Putamen (tissue), 1 donor: ENCODE measurements around the gene INPP4A.
A peak's percentile ranks its signal among the peaks of the same experiment; 100 is the strongest.

ENCODE experiments used
- DNase-seq: peaks from one replicate; pipeline ENCODE4 v3.0.0-alpha.2; 2016; ENCODE audit warnings: low spot score

INPP4A gene

DNA sequence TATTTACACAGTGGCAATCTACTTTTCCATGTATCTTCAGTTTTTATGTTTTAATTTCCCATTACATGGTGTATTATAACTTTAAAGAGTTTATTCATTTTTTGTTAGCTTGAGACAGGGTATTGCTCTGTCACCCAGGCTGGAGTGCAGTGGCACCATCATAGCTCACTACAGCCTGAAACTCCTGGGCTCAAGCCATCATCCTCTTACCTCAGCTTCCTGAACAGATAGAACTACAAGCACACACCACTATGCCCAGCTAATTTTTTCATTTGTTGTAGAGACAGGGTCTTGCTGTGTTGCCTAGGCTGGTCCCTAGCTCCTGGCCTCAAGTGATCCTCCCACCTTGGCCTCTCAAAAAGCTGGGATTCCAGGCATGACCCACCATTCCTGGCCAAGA lies 96.8 kb downstream of the INPP4A start:
- DNase-seq: no peak

- no peak for DNase-seq
Observed at GRCh38 chr2:98541906-98542305, 97.2 kb downstream of the INPP4A start.

- no peak for DNase-seq
Observed at GRCh38 chr2:98543214-98543613, 98.6 kb downstream of the INPP4A start.

DNA sequence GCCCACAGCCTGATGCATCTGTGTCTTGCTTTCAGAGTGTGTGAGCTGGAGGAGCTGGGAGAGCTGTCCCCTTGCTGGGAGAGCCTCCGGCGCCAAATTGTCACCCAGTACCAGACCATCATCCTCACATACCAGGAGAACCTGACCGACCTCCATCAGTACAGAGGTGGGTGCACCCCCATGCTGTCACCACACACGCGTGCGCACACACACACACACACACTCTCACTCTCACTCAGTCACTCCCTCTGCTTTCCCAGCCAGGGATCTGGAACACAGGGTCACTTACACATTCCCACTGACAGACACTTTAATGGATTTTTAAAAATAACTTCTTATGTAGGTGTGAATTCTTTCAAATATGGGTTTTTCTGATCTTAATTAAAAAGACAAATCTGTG lies 99.2 kb downstream of the INPP4A start:
- peak; percentile 58 for DNase-seq

DNA sequence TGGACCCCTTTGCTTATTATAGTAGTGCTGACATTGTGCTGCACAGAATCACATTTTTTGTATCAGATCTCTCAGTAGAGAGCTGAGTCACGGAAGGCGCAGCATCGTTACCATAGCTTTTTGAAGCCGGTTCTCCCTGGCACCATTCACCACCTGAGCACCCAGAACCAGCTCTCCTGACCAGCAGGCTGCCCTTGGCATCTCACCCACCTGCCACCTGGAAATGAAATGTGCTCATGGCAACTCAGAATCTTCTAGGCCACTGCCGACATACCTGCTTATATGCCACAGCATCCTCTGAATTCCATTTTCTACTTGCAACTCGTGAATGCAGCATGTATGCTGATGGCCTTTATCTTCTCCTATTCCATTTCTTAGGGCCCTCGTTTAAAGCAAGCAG lies 100.9 kb downstream of the INPP4A start:
- DNase-seq: no peak

DNA sequence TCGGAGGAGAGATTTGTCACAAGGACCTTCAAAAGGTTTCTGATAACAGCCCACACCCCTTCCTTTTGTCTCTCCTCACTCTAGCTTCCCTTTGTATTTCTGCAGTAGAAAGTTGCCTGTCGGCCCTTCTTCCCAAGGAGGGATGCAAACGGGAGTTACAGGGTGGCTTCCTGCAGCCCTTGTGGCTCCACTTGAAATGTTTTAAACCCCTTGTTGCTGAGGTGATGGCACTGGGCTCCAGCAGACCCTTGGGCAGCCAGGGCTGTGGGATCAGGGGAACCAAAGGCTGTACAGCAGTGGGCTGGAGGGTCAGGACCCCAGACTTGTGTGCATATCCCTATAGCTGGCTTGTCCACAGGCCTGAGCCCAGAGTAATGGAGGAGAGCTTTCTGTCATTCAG lies 101.5 kb downstream of the INPP4A start:
- no peak for DNase-seq

GRCh38 chr2:98547092-98547790 lies 102.6 kb downstream of the INPP4A start:
- DNase-seq: no peak

DNA sequence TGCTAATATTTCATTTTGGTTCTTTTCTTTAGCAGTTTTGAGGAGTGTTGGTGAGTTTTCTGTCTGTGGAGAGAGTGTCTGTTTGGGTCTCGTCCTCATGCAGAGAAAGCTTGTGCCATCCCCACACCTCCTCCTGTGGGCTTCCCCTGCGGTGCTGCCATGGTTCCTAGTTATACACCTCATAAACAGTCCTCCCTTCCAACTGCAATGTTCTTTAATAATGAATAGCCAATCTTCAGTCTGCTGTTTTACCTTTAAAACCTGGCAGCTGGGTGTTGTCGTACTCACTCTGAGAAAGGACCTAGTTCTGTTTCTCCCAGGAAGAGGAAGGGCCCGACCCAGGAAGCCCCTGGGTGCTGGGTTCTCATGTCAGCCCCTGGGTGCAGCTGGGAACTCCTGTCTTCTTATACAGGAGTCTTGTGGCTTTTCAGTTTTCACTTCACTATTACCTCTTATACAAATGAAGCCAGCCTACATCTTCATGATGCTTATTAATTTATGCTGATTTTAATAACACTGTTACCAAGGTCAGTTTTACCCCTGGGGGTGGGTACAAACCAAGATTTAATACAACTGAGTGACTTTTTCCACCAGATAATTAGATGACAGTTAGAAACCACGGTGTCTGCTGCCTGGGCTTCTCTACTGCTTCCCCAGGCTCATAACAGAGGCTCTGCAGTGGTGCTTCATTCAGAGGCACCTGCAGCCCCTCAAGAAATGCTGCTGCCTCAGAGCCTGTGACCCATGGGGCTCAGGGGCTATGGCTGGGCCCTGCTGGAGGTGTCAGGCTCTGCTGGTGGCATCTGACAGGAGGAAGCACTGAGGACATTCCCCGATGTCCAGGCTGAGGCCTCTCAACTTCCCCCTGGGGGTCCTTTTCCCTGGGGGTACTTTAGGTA lies 104.5 kb downstream of the INPP4A start:
- DNase-seq: no peak

- DNase-seq: no peak
Observed at GRCh38 chr2:98550165-98550564, 105.5 kb downstream of the INPP4A start.

DNA sequence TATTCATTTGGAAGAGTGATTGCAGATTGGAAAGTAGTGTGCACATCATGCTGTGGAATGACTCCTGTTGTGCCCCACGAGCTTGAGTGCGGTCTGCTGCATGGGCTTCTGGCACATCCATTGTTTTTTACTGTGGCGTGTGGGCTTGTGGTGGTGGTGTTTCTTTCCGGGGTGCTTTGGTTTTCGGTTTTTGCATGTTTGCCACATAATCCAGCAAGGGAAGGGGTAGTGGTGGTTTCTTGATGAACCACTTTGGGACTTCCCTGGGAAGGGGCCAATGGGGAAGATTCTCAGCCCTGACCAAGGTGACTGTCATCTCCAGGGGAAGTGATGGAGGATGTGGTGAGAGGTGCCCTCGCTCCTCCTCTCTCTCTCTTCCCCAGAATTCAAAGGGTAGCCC lies 106.7 kb downstream of the INPP4A start:
- DNase-seq: no peak

GRCh38 chr2:98552499-98553179 lies 108.0 kb downstream of the INPP4A start:
- no peak for DNase-seq

GRCh38 chr2:98554116-98554861 lies 109.6 kb downstream of the INPP4A start:
- DNase-seq: no peak

GRCh38 chr2:98555696-98556095 lies 111.0 kb downstream of the INPP4A start:
- DNase-seq: peak; percentile 70

- no peak for DNase-seq
Observed at GRCh38 chr2:98556344-98557033, 111.8 kb downstream of the INPP4A start.

- DNase-seq: no peak
Observed at GRCh38 chr2:98558852-98559530, 114.3 kb downstream of the INPP4A start.

GRCh38 chr2:98559581-98559980 lies 114.9 kb downstream of the INPP4A start:
- DNase-seq: no peak

DNA sequence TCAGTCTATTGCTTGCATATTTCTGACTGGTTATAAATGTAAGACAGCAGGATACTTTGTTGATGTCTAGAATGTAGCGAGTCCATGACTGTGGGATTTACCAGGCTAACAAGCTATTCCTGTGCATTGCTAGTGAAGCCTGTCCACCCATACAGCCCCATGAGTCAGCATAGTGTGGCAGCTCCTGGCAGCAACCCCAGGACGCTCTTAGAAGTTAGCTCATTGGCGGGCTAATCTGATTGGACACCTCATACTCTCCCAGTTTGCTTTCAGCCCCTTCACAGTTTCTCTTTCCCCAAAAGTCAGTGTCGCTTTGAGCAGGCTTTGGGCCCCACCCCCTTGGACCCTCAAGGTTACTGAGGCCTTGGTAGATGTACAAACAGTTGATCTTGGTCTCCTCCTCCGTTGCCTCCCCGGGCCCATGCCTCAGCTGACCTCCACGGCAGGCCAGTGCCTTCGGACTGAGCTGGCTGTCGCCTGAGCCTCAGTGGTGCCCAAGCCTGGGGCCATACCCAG lies 115.7 kb downstream of the INPP4A start:
- no peak for DNase-seq

DNA sequence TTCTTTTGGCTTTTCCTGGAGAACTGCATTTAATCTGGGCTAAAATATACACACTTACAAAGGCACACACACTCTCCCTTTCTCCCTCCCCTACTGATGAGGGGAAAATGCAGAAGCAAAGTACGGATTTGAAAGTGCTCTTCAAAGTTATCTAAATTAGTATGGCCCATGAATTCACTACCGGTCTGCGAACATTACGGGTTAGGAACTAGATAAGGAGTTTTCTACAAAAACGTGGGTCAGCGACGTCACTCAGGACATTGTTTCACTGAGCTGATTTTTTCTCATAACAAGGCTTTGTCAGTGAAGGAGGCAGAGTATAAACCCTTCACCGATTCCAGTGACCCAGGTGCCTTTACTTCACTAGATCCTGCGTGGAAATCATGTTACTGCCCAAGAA lies 116.4 kb downstream of the INPP4A start:
- DNase-seq: no peak

- no peak for DNase-seq
Observed at GRCh38 chr2:98561902-98562695, 117.4 kb downstream of the INPP4A start.

DNA sequence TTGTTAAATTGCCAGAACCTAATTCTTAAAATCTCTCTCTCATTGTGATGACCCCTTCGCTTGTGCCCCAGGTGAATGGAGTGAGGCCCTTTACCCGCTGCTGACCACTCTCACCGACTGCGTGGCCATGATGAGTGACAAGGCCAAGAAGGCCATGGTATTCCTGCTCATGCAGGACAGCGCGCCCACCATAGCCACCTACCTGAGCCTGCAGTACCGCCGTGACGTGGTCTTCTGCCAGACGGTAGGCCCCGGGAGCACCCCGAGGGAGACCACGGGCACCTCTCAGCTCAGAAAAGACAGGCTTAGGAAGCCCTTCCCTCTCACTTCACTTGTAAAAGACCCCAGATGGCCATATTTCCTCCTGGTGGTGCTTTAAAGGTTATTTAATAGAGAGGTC lies 118.7 kb downstream of the INPP4A start:
- no peak for DNase-seq
